IMR-90 (cell line): ENCODE measurements around the gene NLGN1. TPM values are rescaled to one million over a fixed set of nuclear protein-coding genes. Genes with fewer than 3 reads are reported as not detected.

ENCODE experiments used
- ATAC-seq: fragments of 200-7000 bp; cut with Tn5 transposase; 2 replicates; pipeline ENCODE4 v1.9.1; 2020; ENCODE audit warnings: low read depth, mild to moderate bottlenecking, moderate library complexity
- BruUV-seq: library from RNA; stranded (reverse); fragments of 400-500 nt; replicated peaks from 2 replicates; lab custom pipeline; 2021; lab: Mats Ljungman, UMichigan
- CTCF ChIA-PET: fragments of 300-600 bp; formaldehyde crosslinking; extraction: SDS; loops from one replicate; lab custom pipeline; 2021; ENCODE audit warnings: antibody characterized with exemption; lab: Yijun Ruan, JAX
- POLR2A ChIA-PET: fragments of 300-600 bp; sonication (Branson Sonifier 250); formaldehyde crosslinking; loops from one replicate; lab custom pipeline; 2022; ENCODE audit warnings: antibody characterized with exemption; ENCODE audit not compliant: unreplicated experiment; lab: Charles Lee
- DNase-seq: peaks from one replicate; pipeline ENCODE4 v3.0.0; 2013
- H2AFZ ChIP-seq: replicated peaks from 2 replicates; pipeline ENCODE3; 2013; ENCODE audit warnings: low read length, mild to moderate bottlenecking; ENCODE audit not compliant: poor library complexity
- H2AK5ac ChIP-seq: 2 replicates; pipeline ENCODE4 v1.6.1; 2013; ENCODE audit warnings: low read depth, low read length, inconsistent platforms
- H2AK9ac ChIP-seq: replicated peaks from 2 replicates; pipeline ENCODE3; 2013; ENCODE audit warnings: mild to moderate bottlenecking, low read depth, low read length, moderate library complexity; ENCODE audit not compliant: poor library complexity
- H2BK120ac ChIP-seq: 2 replicates; pipeline ENCODE4 v1.6.1; 2013; ENCODE audit warnings: low read depth, low read length, inconsistent platforms
- H2BK15ac ChIP-seq: 3 replicates; pipeline ENCODE4 v1.6.1; 2013; ENCODE audit warnings: low read depth, low read length, inconsistent platforms
- H2BK20ac ChIP-seq: 2 replicates; pipeline ENCODE4 v1.6.1; 2013; ENCODE audit warnings: low read depth, mild to moderate bottlenecking, inconsistent platforms, low read length, moderate library complexity
- H2BK5ac ChIP-seq: 2 replicates; pipeline ENCODE4 v1.6.1; 2013; ENCODE audit warnings: mild to moderate bottlenecking, low read depth, low read length, inconsistent platforms; ENCODE audit not compliant: poor library complexity, severe bottlenecking
- H3K14ac ChIP-seq: replicated peaks from 2 replicates; pipeline ENCODE4 v1.6.1; 2013; ENCODE audit warnings: low read depth, low read length, inconsistent platforms
- H3K18ac ChIP-seq: 2 replicates; pipeline ENCODE4 v1.6.1; 2013; ENCODE audit warnings: low read depth, low read length, control low read depth
- H3K23ac ChIP-seq: 2 replicates; pipeline ENCODE4 v1.6.1; 2013; ENCODE audit warnings: low read depth, low read length, inconsistent platforms
- H3K27ac ChIP-seq: 2 replicates; pipeline ENCODE4 v1.5.1; 2013; ENCODE audit warnings: mild to moderate bottlenecking, control low read depth, low read length; ENCODE audit not compliant: insufficient read depth
- H3K27me3 ChIP-seq: 2 replicates; pipeline ENCODE4 v1.6.1; 2013; ENCODE audit warnings: low read length; ENCODE audit not compliant: control insufficient read depth, insufficient read depth
- H3K36me3 ChIP-seq: 2 replicates; pipeline ENCODE4 v1.6.1; 2013; ENCODE audit warnings: low read length, mixed read lengths; ENCODE audit not compliant: control insufficient read depth, insufficient read depth
- H3K4ac ChIP-seq: 2 replicates; pipeline ENCODE4 v1.6.1; 2013; ENCODE audit warnings: low read depth, low read length, inconsistent platforms
- H3K4me1 ChIP-seq: 2 replicates; pipeline ENCODE4 v1.6.1; 2013; ENCODE audit warnings: low read length, mixed read lengths; ENCODE audit not compliant: control insufficient read depth, insufficient read depth
- H3K4me2 ChIP-seq: 2 replicates; pipeline ENCODE4 v1.6.1; 2013; ENCODE audit warnings: low read depth, mild to moderate bottlenecking, control low read depth, low read length, moderate library complexity
- H3K4me3 ChIP-seq: 2 replicates; pipeline ENCODE4 v1.5.1; 2013; ENCODE audit warnings: low read depth, mild to moderate bottlenecking, control low read depth, low read length, moderate library complexity; ENCODE audit not compliant: insufficient read depth
- H3K56ac ChIP-seq: 2 replicates; pipeline ENCODE4 v1.6.1; 2013; ENCODE audit warnings: low read length, inconsistent platforms; ENCODE audit not compliant: insufficient read depth; ENCODE audit errors: extremely low read depth
- H3K79me1 ChIP-seq, 2 experiments: 2 replicates each; pipeline ENCODE4 v1.6.1; 2013; ENCODE audit warnings: low read length in 2 of 2, inconsistent platforms in 1 of 2, low read depth in 1 of 2
- H3K9ac ChIP-seq: 2 replicates; pipeline ENCODE4 v1.6.1; 2013; ENCODE audit warnings: low read depth, low read length, control low read depth
- H3K9me1 ChIP-seq: 2 replicates; pipeline ENCODE4 v1.6.1; 2013; ENCODE audit warnings: low read length, inconsistent platforms; ENCODE audit not compliant: insufficient read depth
- H3K9me3 ChIP-seq: 2 replicates; pipeline ENCODE4 v1.6.1; 2013; ENCODE audit warnings: low read length; ENCODE audit not compliant: control insufficient read depth, insufficient read depth
- H4K20me1 ChIP-seq: 2 replicates; pipeline ENCODE4 v1.6.1; 2013; ENCODE audit warnings: low read length, inconsistent platforms; ENCODE audit not compliant: insufficient read depth
- H4K5ac ChIP-seq: 2 replicates; pipeline ENCODE4 v1.6.1; 2013; ENCODE audit warnings: mild to moderate bottlenecking, low read depth, low read length, control low read depth
- H4K8ac ChIP-seq, 2 experiments: 2 replicates each; pipeline ENCODE4 v1.6.1; 2013; ENCODE audit warnings: low read depth in 2 of 2, low read length in 2 of 2, control low read depth in 1 of 2, inconsistent platforms in 1 of 2
- H4K91ac ChIP-seq: 2 replicates; pipeline ENCODE4 v1.6.1; 2013; ENCODE audit warnings: low read depth, low read length, inconsistent platforms; ENCODE audit not compliant: insufficient read depth
- POLR2A ChIP-seq: IDR thresholded peaks from 2 replicates; pipeline ENCODE4 v1.6.1; 2012; ENCODE audit warnings: mild to moderate bottlenecking, low read depth, low read length
- WGBS, 2 experiments: methylation state at CpG; one replicate each; pipeline versions ENCODE4 v1.1.5 to v1.1.7; 2013; ENCODE audit warnings: missing lambda C conversion rate in 2 of 2; ENCODE audit not compliant: insufficient read length in 1 of 2; ENCODE audit errors: extremely low coverage in 2 of 2; 5-methylcytosine and 5-hydroxymethylcytosine counted together
- dilution Hi-C: fragments of 300-500 bp; cut with HindIII; formaldehyde crosslinking; loops from one replicate; pipeline ENCODE4 v1.14.3; 2018; ENCODE audit warnings: low sequenced_read_pairs; ENCODE audit not compliant: unreplicated experiment
- in situ Hi-C: fragments of 300-500 bp; cut with MboI; formaldehyde crosslinking; loops from 3 replicates; pipeline ENCODE4 v1.14.3; 2019; ENCODE audit warnings: low sequenced_read_pairs, inconsistent platforms, mixed read lengths
- intact Hi-C: fragments of 100-400 bp; cut with micrococcal nuclease; formaldehyde crosslinking; loops from 2 replicates; pipeline ENCODE4 v1.10.0; 2022
- polyA plus RNA-seq, 3 experiments: library from polyadenylated mRNA; depleted of rRNA; stranded (reverse); fragments of >200 nt; gene quantifications; 2 replicates each; pipeline ENCODE4 v1.2.3, GENCODE V29; 2012; ENCODE audit warnings: low replicate concordance in 1 of 3
- total RNA-seq: library from RNA; depleted of rRNA; stranded (reverse); fragments of >200 nt; gene quantifications from 2 replicates; pipeline ENCODE4 v1.2.3, GENCODE V29; 2012

The NLGN1 gene
- total and polyA plus RNA-seq, 2 of the 4 experiments (the other 2 are of a cell fraction), result 1.8 to 12.5 TPM

- no peak for TF ChIP-seq POLR2A
These were observed 493.9 kb downstream of the NLGN1 start for GRCh38 chr3:173891272-173892100.

More at GRCh38 chr3:173891272-173892100, 493.9 kb downstream of the NLGN1 start:
- Histone ChIP-seq H3K4ac (no peak overlapping the region), H4K91ac (no peak overlapping the region), H3K36me3 (no peaks in the 10 kb centered on the region), H3K14ac (no peak overlapping the region), H4K8ac (no peak overlapping the region), H2AK5ac (no peak overlapping the region), H2BK120ac (no peak overlapping the region), H3K56ac (no peak overlapping the region), H3K79me1 (no peaks in the 10 kb centered on the region), H3K9me3 (no peaks in the 10 kb centered on the region), H2BK20ac (no peak overlapping the region), H3K4me2 (no peak overlapping the region), H2BK15ac (no peak overlapping the region), H2AK9ac (no peak overlapping the region), H4K5ac (no peak overlapping the region), H3K9me1 (no peaks in the 10 kb centered on the region; the same call in 1 of the 2 replicates), H3K4me1 (no peaks in the 10 kb centered on the region), H3K27me3 (no peaks in the 10 kb centered on the region), H3K23ac (no peak overlapping the region), H3K27ac (no peak overlapping the region), H3K9ac (no peak overlapping the region), H3K4me3 (no peak overlapping the region), H3K18ac (no peak overlapping the region), H2AFZ (no peak overlapping the region), H2BK5ac (no peak overlapping the region), H4K20me1 (no peaks in the 10 kb centered on the region)
- no TSS peak for BruUV-seq
- ATAC-seq (no peak), DNase-seq (no peak)
- WGBS, 2 experiments, result no CpG with 5 or more reads among the region's 4 CpGs
- ChIA-PET POLR2A (no interaction called here), CTCF (no interaction called here)
- intact Hi-C loops, result no loop called here
- dilution Hi-C loops, result no loop called here
- in situ Hi-C loops, result no loop called here
